Measurements from ENCODE around the gene KLHL10.

Gene KLHL10

GRCh38 chr17:41823141-41823524 lies 14.5 kb upstream of the KLHL10 start:
- no peak overlapping the region for H3K18ac ChIP-seq (ENCODE audit: low read depth in 1 of 2, low read length in 2 of 2)
- no peaks in the 10 kb centered on the region for H3K9me3 ChIP-seq (ENCODE audit: control insufficient read depth, low read length)
- no peak overlapping the region for H2AFZ ChIP-seq (ENCODE audit: low read depth, low read length)
- no peak overlapping the region for H3K4ac ChIP-seq (ENCODE audit: low read depth in 1 of 2, low read length in 2 of 2)
- H3K4me2 ChIP-seq (ENCODE audit: low read length, poor library complexity, severe bottlenecking): no peak overlapping the region
- H2BK15ac ChIP-seq (ENCODE audit: low read depth, poor library complexity, severe bottlenecking): no peak overlapping the region
- no peak for DNase-seq
- H3K27ac ChIP-seq (ENCODE audit: low read length, poor library complexity, severe bottlenecking): no peak overlapping the region
- H3K36me3 ChIP-seq (ENCODE audit: control insufficient read depth in 1 of 2, insufficient read depth in 2 of 2, low read depth in 1 of 2, low read length in 2 of 2): peaks cover 51 to 74% of the 10 kb centered on the region in 2 experiments
- peak overlapping the region; percentile 47 for H4K8ac ChIP-seq (ENCODE audit: low read length)
- no peak overlapping the region for H3K4me3 ChIP-seq (ENCODE audit: insufficient read depth in 1 of 2, low read depth in 1 of 2, low read length in 2 of 2)
- peak overlapping the region; percentile 11 for H2AK5ac ChIP-seq (ENCODE audit: low read length, severe bottlenecking)
- H2BK5ac ChIP-seq (ENCODE audit: low read depth, low read length, poor library complexity, severe bottlenecking): no peak overlapping the region
- H3K9ac ChIP-seq (ENCODE audit: low read length): no peak overlapping the region
- no peaks in the 10 kb centered on the region for H3K27me3 ChIP-seq (ENCODE audit: control insufficient read depth in 1 of 2, insufficient read depth in 1 of 2, low read length in 2 of 2)
- H3K14ac ChIP-seq (ENCODE audit: low read length in 2 of 2): no peak overlapping the region
- no peak overlapping the region for H2BK12ac ChIP-seq (ENCODE audit: low read length in 2 of 2)
- peaks cover 19% of the 10 kb centered on the region for H3K79me1 ChIP-seq (replicated peaks; ENCODE audit: low read length, poor library complexity, severe bottlenecking)
- WGBS: no CpG with 5 or more reads among the region's 1 CpG
- peaks cover 5% of the 10 kb centered on the region for H3K4me1 ChIP-seq (ENCODE audit: control insufficient read depth, insufficient read depth, low read depth, low read length)
- no peak overlapping the region for H2BK120ac ChIP-seq (ENCODE audit: low read depth, low read length)
- H3K23ac ChIP-seq (ENCODE audit: low read length in 2 of 2): no peak overlapping the region
- no peak overlapping the region for H4K91ac ChIP-seq (ENCODE audit: low read length)

GRCh38 chr17:41823580-41823979 lies 14.0 kb upstream of the KLHL10 start:
- Histone ChIP-seq H3K9me3 (ENCODE audit: control insufficient read depth, low read length) (no peaks in the 10 kb centered on the region), H2BK12ac (ENCODE audit: low read length in 2 of 2) (no peak overlapping the region), H2BK120ac (ENCODE audit: low read depth, low read length) (no peak overlapping the region), H2AFZ (ENCODE audit: low read depth, low read length) (no peak overlapping the region), H3K14ac (ENCODE audit: low read length in 2 of 2) (no peak overlapping the region), H3K23ac (ENCODE audit: low read length in 2 of 2) (no peak overlapping the region), H3K27ac (ENCODE audit: low read length, poor library complexity, severe bottlenecking) (no peak overlapping the region), H2AK5ac (ENCODE audit: low read length, severe bottlenecking) (no peak overlapping the region), H3K18ac (ENCODE audit: low read depth in 1 of 2, low read length in 2 of 2) (no peak overlapping the region), H3K4ac (ENCODE audit: low read depth in 1 of 2, low read length in 2 of 2) (no peak overlapping the region), H3K36me3 (ENCODE audit: control insufficient read depth in 1 of 2, insufficient read depth in 2 of 2, low read depth in 1 of 2, low read length in 2 of 2) (peaks cover 51 to 73% of the 10 kb centered on the region in 2 experiments), H4K8ac (ENCODE audit: low read length) (peak overlapping the region; percentile 47), H3K27me3 (ENCODE audit: control insufficient read depth in 1 of 2, insufficient read depth in 1 of 2, low read length in 2 of 2) (no peaks in the 10 kb centered on the region), H4K91ac (ENCODE audit: low read length) (no peak overlapping the region), H3K4me3 (ENCODE audit: insufficient read depth in 1 of 2, low read depth in 1 of 2, low read length in 2 of 2) (no peak overlapping the region), H2BK15ac (ENCODE audit: low read depth, poor library complexity, severe bottlenecking) (no peak overlapping the region), H3K79me1 (replicated peaks; ENCODE audit: low read length, poor library complexity, severe bottlenecking) (peaks cover 16% of the 10 kb centered on the region), H3K4me2 (ENCODE audit: low read length, poor library complexity, severe bottlenecking) (no peak overlapping the region), H3K4me1 (ENCODE audit: control insufficient read depth, insufficient read depth, low read depth, low read length) (peaks cover 3% of the 10 kb centered on the region), H3K9ac (ENCODE audit: low read length) (no peak overlapping the region), H2BK5ac (ENCODE audit: low read depth, low read length, poor library complexity, severe bottlenecking) (no peak overlapping the region)
- 95% methylated on average over 7 of the region's 7 CpGs for WGBS
- DNase-seq: no peak

- H2BK15ac ChIP-seq (ENCODE audit: low read depth, poor library complexity, severe bottlenecking): no peak overlapping the region
- no peak overlapping the region for H3K18ac ChIP-seq (ENCODE audit: low read depth in 1 of 2, low read length in 2 of 2)
- H2BK120ac ChIP-seq (ENCODE audit: low read depth, low read length): no peak overlapping the region
- H3K9ac ChIP-seq (ENCODE audit: low read length): peak overlapping the region; percentile 31
- no peak overlapping the region for H3K4ac ChIP-seq (ENCODE audit: low read depth in 1 of 2, low read length in 2 of 2)
- no peak overlapping the region for H4K8ac ChIP-seq (ENCODE audit: low read length)
- no peak overlapping the region for H3K4me3 ChIP-seq (ENCODE audit: insufficient read depth in 1 of 2, low read depth in 1 of 2, low read length in 2 of 2)
- H3K9me3 ChIP-seq (ENCODE audit: control insufficient read depth, low read length): no peaks in the 10 kb centered on the region
- H2BK5ac ChIP-seq (ENCODE audit: low read depth, low read length, poor library complexity, severe bottlenecking): no peak overlapping the region
- H3K4me2 ChIP-seq (ENCODE audit: low read length, poor library complexity, severe bottlenecking): no peak overlapping the region
- 73% methylated on average over 7 of the region's 7 CpGs for WGBS
- H2BK12ac ChIP-seq (ENCODE audit: low read length in 2 of 2): no peak overlapping the region
- no peak overlapping the region for H2AK5ac ChIP-seq (ENCODE audit: low read length, severe bottlenecking)
- H3K79me1 ChIP-seq (replicated peaks; ENCODE audit: low read length, poor library complexity, severe bottlenecking): peaks cover 14% of the 10 kb centered on the region
- peaks cover 3% of the 10 kb centered on the region for H3K4me1 ChIP-seq (ENCODE audit: control insufficient read depth, insufficient read depth, low read depth, low read length)
- H3K36me3 ChIP-seq (ENCODE audit: control insufficient read depth in 1 of 2, insufficient read depth in 2 of 2, low read depth in 1 of 2, low read length in 2 of 2): peaks cover 52 to 73% of the 10 kb centered on the region in 2 experiments
- H3K23ac ChIP-seq (ENCODE audit: low read length in 2 of 2): no peak overlapping the region
- no peaks in the 10 kb centered on the region for H3K27me3 ChIP-seq (ENCODE audit: control insufficient read depth in 1 of 2, insufficient read depth in 1 of 2, low read length in 2 of 2)
- H2AFZ ChIP-seq (ENCODE audit: low read depth, low read length): no peak overlapping the region
- H4K91ac ChIP-seq (ENCODE audit: low read length): no peak overlapping the region
- H3K27ac ChIP-seq (ENCODE audit: low read length, poor library complexity, severe bottlenecking): no peak overlapping the region
- no peak for DNase-seq
- no peak overlapping the region for H3K14ac ChIP-seq (ENCODE audit: low read length in 2 of 2)
Observed at GRCh38 chr17:41824086-41824485, 13.5 kb upstream of the KLHL10 start.

- Histone ChIP-seq H3K27ac (ENCODE audit: low read length, poor library complexity, severe bottlenecking) (no peak overlapping the region), H2AK5ac (ENCODE audit: low read length, severe bottlenecking) (no peak overlapping the region), H2BK5ac (ENCODE audit: low read depth, low read length, poor library complexity, severe bottlenecking) (no peak overlapping the region), H3K4me1 (ENCODE audit: control insufficient read depth, insufficient read depth, low read depth, low read length) (peaks cover 3% of the 10 kb centered on the region), H3K4ac (ENCODE audit: low read depth in 1 of 2, low read length in 2 of 2) (no peak overlapping the region), H3K18ac (ENCODE audit: low read depth in 1 of 2, low read length in 2 of 2) (no peak overlapping the region), H2AFZ (ENCODE audit: low read depth, low read length) (no peak overlapping the region), H3K9ac (ENCODE audit: low read length) (no peak overlapping the region), H2BK15ac (ENCODE audit: low read depth, poor library complexity, severe bottlenecking) (no peak overlapping the region), H2BK12ac (ENCODE audit: low read length in 2 of 2) (no peak overlapping the region), H3K79me1 (replicated peaks; ENCODE audit: low read length, poor library complexity, severe bottlenecking) (peaks cover 11% of the 10 kb centered on the region), H3K36me3 (ENCODE audit: control insufficient read depth in 1 of 2, insufficient read depth in 2 of 2, low read depth in 1 of 2, low read length in 2 of 2) (peaks cover 51 to 67% of the 10 kb centered on the region in 2 experiments), H3K27me3 (ENCODE audit: control insufficient read depth in 1 of 2, insufficient read depth in 1 of 2, low read length in 2 of 2) (no peaks in the 10 kb centered on the region), H3K4me2 (ENCODE audit: low read length, poor library complexity, severe bottlenecking) (no peak overlapping the region), H4K91ac (ENCODE audit: low read length) (no peak overlapping the region), H3K4me3 (ENCODE audit: insufficient read depth in 1 of 2, low read depth in 1 of 2, low read length in 2 of 2) (no peak overlapping the region), H2BK120ac (ENCODE audit: low read depth, low read length) (no peak overlapping the region), H4K8ac (ENCODE audit: low read length) (no peak overlapping the region), H3K14ac (ENCODE audit: low read length in 2 of 2) (no peak overlapping the region), H3K23ac (ENCODE audit: low read length in 2 of 2) (no peak overlapping the region), H3K9me3 (ENCODE audit: control insufficient read depth, low read length) (no peaks in the 10 kb centered on the region)
- no peak for DNase-seq
- 94% methylated on average over 19 of the region's 19 CpGs for WGBS
Observed at GRCh38 chr17:41825175-41825845, 12.3 kb upstream of the KLHL10 start.

Data from mesenchymal stem cell (in vitro differentiated cells and primary cell).